H9 (cell line): ENCODE data around the gene KIAA0825. TPM values are rescaled to one million over a fixed set of nuclear protein-coding genes. Genes with fewer than 3 reads are reported as not detected.

Experiments used
- DNase-seq: peaks from one replicate; pipeline ENCODE4 v3.0.0-alpha.2; 2017
- H2AFZ ChIP-seq: one replicate; pipeline ENCODE4 v1.6.1; 2013; ENCODE audit warnings: mild to moderate bottlenecking, low read length, control low read depth, moderate library complexity
- H2AK5ac ChIP-seq: 2 replicates; pipeline ENCODE4 v1.6.1; 2013; ENCODE audit warnings: low read length, control low read depth, mixed read lengths; ENCODE audit not compliant: insufficient read length
- H2BK120ac ChIP-seq: one replicate; pipeline ENCODE4 v1.6.1; 2013; ENCODE audit warnings: low read depth, mild to moderate bottlenecking, low read length, control low read depth, inconsistent platforms; ENCODE audit not compliant: poor library complexity, severe bottlenecking
- H2BK12ac ChIP-seq: 2 replicates; pipeline ENCODE4 v1.6.1; 2013; ENCODE audit warnings: low read length, control low read depth, mixed read lengths, low read depth; ENCODE audit not compliant: insufficient read length
- H2BK15ac ChIP-seq: 2 replicates; pipeline ENCODE4 v1.6.1; 2013; ENCODE audit warnings: low read depth, low read length, control low read depth
- H2BK20ac ChIP-seq: one replicate; pipeline ENCODE4 v1.6.1; 2013; ENCODE audit warnings: low read depth, mild to moderate bottlenecking, low read length, control low read depth, inconsistent platforms; ENCODE audit not compliant: poor library complexity, severe bottlenecking
- H2BK5ac ChIP-seq: 2 replicates; pipeline ENCODE4 v1.6.1; 2013; ENCODE audit warnings: low read length, control low read depth, mixed read lengths; ENCODE audit not compliant: insufficient read length
- H3K14ac ChIP-seq: 2 replicates; pipeline ENCODE4 v1.6.1; 2013; ENCODE audit warnings: low read length, control low read depth; ENCODE audit not compliant: insufficient read depth
- H3K18ac ChIP-seq: 2 replicates; pipeline ENCODE4 v1.6.1; 2013; ENCODE audit warnings: low read depth, mild to moderate bottlenecking, mixed read lengths, low read length, control low read depth; ENCODE audit not compliant: insufficient read length
- H3K23ac ChIP-seq: 2 replicates; pipeline ENCODE4 v1.6.1; 2013; ENCODE audit warnings: low read length, control low read depth, mixed read lengths, low read depth; ENCODE audit not compliant: insufficient read length
- H3K23me2 ChIP-seq: 2 replicates; pipeline ENCODE4 v1.6.1; 2013; ENCODE audit warnings: low read depth, mild to moderate bottlenecking, mixed read lengths, low read length, control low read depth; ENCODE audit not compliant: insufficient read length, poor library complexity, severe bottlenecking
- H3K27ac ChIP-seq: 2 replicates; pipeline ENCODE4 v1.5.1; 2013; ENCODE audit warnings: low read length, control low read depth, mixed read lengths, low read depth; ENCODE audit not compliant: insufficient read length
- H3K27me3 ChIP-seq: 2 replicates; pipeline ENCODE4 v1.6.1; 2013; ENCODE audit warnings: low read length, control low read depth, inconsistent platforms; ENCODE audit not compliant: insufficient read depth
- H3K4ac ChIP-seq: 2 replicates; pipeline ENCODE4 v1.6.1; 2013; ENCODE audit warnings: low read depth, mild to moderate bottlenecking, control low read depth, inconsistent platforms, low read length, moderate library complexity
- H3K4me1 ChIP-seq: 2 replicates; pipeline ENCODE4 v1.6.1; 2013; ENCODE audit warnings: low read length, control low read depth, inconsistent platforms; ENCODE audit not compliant: insufficient read depth
- H3K4me2 ChIP-seq: 2 replicates; pipeline ENCODE4 v1.6.1; 2013; ENCODE audit warnings: low read length, control low read depth, mixed read lengths; ENCODE audit not compliant: insufficient read length, insufficient read depth
- H3K56ac ChIP-seq: 2 replicates; pipeline ENCODE4 v1.6.1; 2013; ENCODE audit warnings: low read depth, mild to moderate bottlenecking, mixed read lengths, low read length, control low read depth; ENCODE audit not compliant: insufficient read length
- H3K79me1 ChIP-seq: 2 replicates; pipeline ENCODE4 v1.6.1; 2013; ENCODE audit warnings: low read depth, mild to moderate bottlenecking, moderate library complexity, low read length, control low read depth, inconsistent platforms; ENCODE audit not compliant: insufficient read depth, poor library complexity, severe bottlenecking
- H3K79me2 ChIP-seq: 2 replicates; pipeline ENCODE4 v1.6.1; 2013; ENCODE audit warnings: low read length, control low read depth, inconsistent platforms; ENCODE audit not compliant: insufficient read depth
- H3K9ac ChIP-seq: 2 replicates; pipeline ENCODE4 v1.6.1; 2013; ENCODE audit warnings: low read length, control low read depth, mixed read lengths; ENCODE audit not compliant: insufficient read length; ENCODE audit errors: extremely low read depth
- H3K9me3 ChIP-seq: one replicate; pipeline ENCODE4 v1.6.1; 2013; ENCODE audit warnings: low read depth, low read length, inconsistent platforms; ENCODE audit not compliant: control insufficient read depth
- H3T11ph ChIP-seq: one replicate; pipeline ENCODE4 v1.6.1; 2013; ENCODE audit warnings: mild to moderate bottlenecking, low read length, control low read depth, inconsistent platforms
- H4K20me1 ChIP-seq: one replicate; pipeline ENCODE4 v1.6.1; 2013; ENCODE audit not compliant: control insufficient read depth, insufficient read length, insufficient read depth
- H4K5ac ChIP-seq: 2 replicates; pipeline ENCODE4 v1.6.1; 2013; ENCODE audit warnings: low read depth, mild to moderate bottlenecking, mixed read lengths, low read length, control low read depth; ENCODE audit not compliant: insufficient read length
- H4K8ac ChIP-seq: replicated peaks from 2 replicates; pipeline ENCODE4 v1.6.1; 2013; ENCODE audit warnings: low read length, control low read depth, mixed read lengths, low read depth; ENCODE audit not compliant: insufficient read length
- H4K91ac ChIP-seq: 2 replicates; pipeline ENCODE4 v1.6.1; 2013; ENCODE audit warnings: low read depth, mild to moderate bottlenecking, moderate library complexity, mixed read lengths, low read length, control low read depth; ENCODE audit not compliant: insufficient read length
- H3K27ac Mint-ChIP-seq, 3 experiments: 2 replicates in 2 of 3; 3 replicates in 1 of 3; pipeline ENCODE4 v1.8.0; 2020 to 2021; ENCODE audit warnings: mixed read lengths in 3 of 3, mild to moderate bottlenecking in 1 of 3, moderate library complexity in 1 of 3
- H3K27me3 Mint-ChIP-seq: 2 replicates; pipeline ENCODE4 v1.8.0; 2021; ENCODE audit warnings: low read depth, mild to moderate bottlenecking, moderate library complexity, mixed read lengths
- H3K36me3 Mint-ChIP-seq, 3 experiments: 2 replicates in 2 of 3; 3 replicates in 1 of 3; pipeline ENCODE4 v1.8.0; 2020 to 2021; ENCODE audit warnings: low read depth in 3 of 3, mixed read lengths in 3 of 3; ENCODE audit not compliant: insufficient read depth in 1 of 3
- H3K4me1 Mint-ChIP-seq, 2 experiments: 2 replicates each; pipeline ENCODE4 v1.8.0; 2020; ENCODE audit warnings: mixed read lengths in 2 of 2
- H3K4me3 Mint-ChIP-seq, 2 experiments: 2 replicates in 1 of 2; 3 replicates in 1 of 2; pipeline ENCODE4 v1.8.0; 2020 to 2021; ENCODE audit warnings: mild to moderate bottlenecking in 2 of 2, mixed read lengths in 2 of 2, moderate library complexity in 1 of 2
- H3K9me3 Mint-ChIP-seq, 2 experiments: 2 replicates in 1 of 2; 3 replicates in 1 of 2; pipeline ENCODE4 v1.8.0; 2020; ENCODE audit warnings: mild to moderate bottlenecking in 2 of 2, mixed read lengths in 2 of 2, moderate library complexity in 1 of 2
- CTCF ChIP-seq: fragments of 200-600 bp; sonication (generic); conservative IDR thresholded peaks from 3 replicates; pipeline ENCODE4 v1.8.0; 2021; ENCODE audit warnings: antibody characterized with exemption, mild to moderate bottlenecking
- WGBS: extraction: QIAGEN DNeasy Blood & Tissue Kit; methylation state at CpG from one replicate; pipeline ENCODE4 v1.1.7; 2013; ENCODE audit warnings: missing lambda C conversion rate, low lambda C conversion rate, mixed read lengths; ENCODE audit not compliant: insufficient read length; ENCODE audit errors: extremely low coverage; 5-methylcytosine and 5-hydroxymethylcytosine counted together
- total RNA-seq: library from RNA; stranded (reverse); gene quantifications from 2 replicates; pipeline ENCODE4 v1.2.1, GENCODE V29; 2021

KIAA0825 gene
- total RNA-seq, 1 experiment from 2014 or later: 1.8 TPM

GRCh38 chr5:94505327-94506068, 112.9 kb downstream of the KIAA0825 start:
- H4K91ac ChIP-seq: no peak overlapping the region
- no peaks in the 10 kb centered on the region for H3K9me3 ChIP-seq
- no peak overlapping the region for H3K4ac ChIP-seq
- no peaks in the 10 kb centered on the region for H3K4me1 ChIP-seq
- no peak overlapping the region for H3K27ac ChIP-seq
- no peak overlapping the region for H3K14ac ChIP-seq
- H3K27me3 ChIP-seq: no peaks in the 10 kb centered on the region
- Mint-ChIP-seq H3K27me3 (no peaks in the 10 kb centered on the region), H3K36me3 (no peaks in the 10 kb centered on the region), H3K4me1 (peaks cover 4 to 5% of the 10 kb centered on the region in 2 experiments; a peak in 2 of 4 replicates), H3K27ac (no peak overlapping the region), H3K9me3 (no peaks in the 10 kb centered on the region), H3K4me3 (no peak overlapping the region)
- H3K23me2 ChIP-seq: no peaks in the 10 kb centered on the region
- no peak overlapping the region for H3K18ac ChIP-seq
- H2BK5ac ChIP-seq: no peak overlapping the region
- no peaks in the 10 kb centered on the region for H3K79me1 ChIP-seq
- H3K4me2 ChIP-seq: no peak overlapping the region
- H2BK120ac ChIP-seq: no peak overlapping the region
- DNase-seq: no peak
- no peak overlapping the region for H4K8ac ChIP-seq
- H3K9ac ChIP-seq: no peak overlapping the region
- H2BK20ac ChIP-seq: no peak overlapping the region
- no CpG with 5 or more reads among the region's 3 CpGs for WGBS
- no peak for TF ChIP-seq CTCF
- H2BK15ac ChIP-seq: no peak overlapping the region
- H2AK5ac ChIP-seq: no peak overlapping the region
- no peak overlapping the region for H3K56ac ChIP-seq
- no peak overlapping the region for H3K23ac ChIP-seq
- no peak overlapping the region for H2AFZ ChIP-seq
- no peak overlapping the region for H3T11ph ChIP-seq
- H4K5ac ChIP-seq: no peak overlapping the region
- no peaks in the 10 kb centered on the region for H3K79me2 ChIP-seq
- H2BK12ac ChIP-seq: no peak overlapping the region
- no peaks in the 10 kb centered on the region for H4K20me1 ChIP-seq
